CD14-positive monocyte (primary cell): ENCODE results near the gene CDH23. TPM values are rescaled to one million over a fixed set of nuclear protein-coding genes. Genes with fewer than 3 reads are reported as not detected.

Experiments used
- DNase-seq, 3 donors: peaks; one replicate each; pipeline ENCODE4 v3.0.0-alpha.2; 2011 to 2022
- H2AFZ ChIP-seq: 2 replicates; pipeline ENCODE4 v1.6.0; 2012; ENCODE audit warnings: mild to moderate bottlenecking, low read depth, low read length, inconsistent platforms; ENCODE audit not compliant: insufficient read depth, poor library complexity, severe bottlenecking
- H3K27ac ChIP-seq, 2 donors: 1 replicate in 1 of 2; 2 replicates in 1 of 2; pipeline ENCODE4 v1.5.1; 2012 to 2013; ENCODE audit warnings: low read length in 2 of 2, control low read depth in 1 of 2, inconsistent platforms in 1 of 2, low read depth in 1 of 2, mild to moderate bottlenecking in 1 of 2
- H3K27me3 ChIP-seq, 2 donors: one replicate each; pipeline versions ENCODE4 v1.6.0 to v1.6.1; 2011 to 2013; ENCODE audit warnings: low read length in 2 of 2; ENCODE audit not compliant: control insufficient read depth in 2 of 2, insufficient read depth in 2 of 2
- H3K36me3 ChIP-seq, 2 donors: replicated peaks in 1 of 2; 1 replicate in 1 of 2; 2 replicates in 1 of 2; pipeline versions ENCODE4 v1.5.1 to v1.6.1; 2012 to 2013; ENCODE audit warnings: low read length in 2 of 2, control low read depth in 1 of 2, inconsistent platforms in 1 of 2, mild to moderate bottlenecking in 1 of 2; ENCODE audit not compliant: insufficient read depth in 2 of 2, control insufficient read depth in 1 of 2
- H3K4me1 ChIP-seq, 2 donors: 1 replicate in 1 of 2; 2 replicates in 1 of 2; pipeline versions ENCODE4 v1.5.1 to v1.6.1; 2012 to 2013; ENCODE audit warnings: low read length in 2 of 2, control low read depth in 1 of 2, inconsistent platforms in 1 of 2, mild to moderate bottlenecking in 1 of 2, moderate library complexity in 1 of 2; ENCODE audit not compliant: insufficient read depth in 2 of 2, control insufficient read depth in 1 of 2
- H3K4me2 ChIP-seq: replicated peaks from 2 replicates; pipeline ENCODE3; 2012; ENCODE audit warnings: low read length, moderate library complexity, mild to moderate bottlenecking; ENCODE audit not compliant: poor library complexity, severe bottlenecking; ENCODE audit errors: extremely low read depth
- H3K4me3 ChIP-seq, 3 experiments: fragments of 200-600 bp in 1 of 3; sonication (generic) in 1 of 3; replicated peaks in 1 of 3; 1 replicate in 2 of 3; 2 replicates in 1 of 3; pipeline ENCODE4 v1.5.1; 2011 to 2013; ENCODE audit warnings: low read length in 3 of 3, mild to moderate bottlenecking in 3 of 3, control low read depth in 2 of 3, low read depth in 2 of 3, inconsistent platforms in 1 of 3, moderate library complexity in 1 of 3
- H3K79me2 ChIP-seq: 2 replicates; pipeline ENCODE4 v1.6.0; 2012; ENCODE audit warnings: mild to moderate bottlenecking, control low read depth, inconsistent platforms, low read length, moderate library complexity; ENCODE audit not compliant: insufficient read depth
- H3K9ac ChIP-seq: 2 replicates; pipeline ENCODE4 v1.6.0; 2017; ENCODE audit warnings: low read length, mild to moderate bottlenecking; ENCODE audit not compliant: insufficient read depth, poor library complexity, severe bottlenecking
- H3K9me3 ChIP-seq, 2 donors: replicated peaks in 1 of 2; 1 replicate in 1 of 2; 2 replicates in 1 of 2; pipeline versions ENCODE4 v1.5.1 to v1.6.1; 2012 to 2013; ENCODE audit warnings: low read length in 2 of 2, control low read depth in 1 of 2; ENCODE audit not compliant: control insufficient read depth in 1 of 2, insufficient read depth in 1 of 2
- H4K20me1 ChIP-seq: 2 replicates; pipeline ENCODE4 v1.6.0; 2012; ENCODE audit warnings: mild to moderate bottlenecking, low read length, control low read depth, moderate library complexity; ENCODE audit not compliant: insufficient read depth
- H3K27ac Mint-ChIP-seq, 7 donors: one replicate each; pipeline ENCODE4 v1.8.0; 2020; ENCODE audit warnings: mild to moderate bottlenecking in 7 of 7, mixed read lengths in 7 of 7, moderate library complexity in 6 of 7, inconsistent platforms in 2 of 7
- H3K27me3 Mint-ChIP-seq, 3 donors: one replicate each; pipeline ENCODE4 v1.8.0; 2021 to 2022; ENCODE audit warnings: low read depth in 3 of 3, mild to moderate bottlenecking in 3 of 3, mixed read lengths in 3 of 3, moderate library complexity in 3 of 3, inconsistent platforms in 1 of 3
- H3K36me3 Mint-ChIP-seq, 2 donors: one replicate each; pipeline ENCODE4 v1.8.0; 2020; ENCODE audit warnings: mixed read lengths in 2 of 2, inconsistent platforms in 1 of 2, mild to moderate bottlenecking in 1 of 2
- H3K4me1 Mint-ChIP-seq: one replicate; pipeline ENCODE4 v1.8.0; 2020; ENCODE audit warnings: mild to moderate bottlenecking, mixed read lengths
- H3K4me3 Mint-ChIP-seq, 2 donors: one replicate each; pipeline ENCODE4 v1.8.0; 2020; ENCODE audit warnings: mild to moderate bottlenecking in 2 of 2, mixed read lengths in 2 of 2, moderate library complexity in 1 of 2
- H3K9me3 Mint-ChIP-seq, 7 donors: one replicate each; pipeline ENCODE4 v1.8.0; 2020 to 2022; ENCODE audit warnings: mixed read lengths in 7 of 7, mild to moderate bottlenecking in 6 of 7, moderate library complexity in 6 of 7, inconsistent platforms in 2 of 7
- CTCF ChIP-seq: fragments of 200-600 bp; IDR thresholded peaks from one replicate; pipeline ENCODE4 v1.8.0; 2022; ENCODE audit warnings: antibody characterized with exemption, mild to moderate bottlenecking
- WGBS: methylation state at CpG from one replicate; pipeline ENCODE4 v1.1.5; 2013; ENCODE audit warnings: missing lambda C conversion rate; ENCODE audit not compliant: insufficient coverage; 5-methylcytosine and 5-hydroxymethylcytosine counted together
- intact Hi-C, 2 donors: fragments of 100-400 bp; cut with micrococcal nuclease; formaldehyde crosslinking; loops; one replicate each; pipeline versions ENCODE4 v1.15.0 to v1.15.1; 2023
- polyA plus RNA-seq, 3 donors: library from polyadenylated mRNA; depleted of rRNA in 1 of 3; unstranded in 2 of 3; stranded (reverse) in 1 of 3; fragments of 300-500 nt in 2 of 3; fragments of >200 nt in 1 of 3; fragmentation: Illumina TruSeq in 2 of 3; gene quantifications; 1 replicate in 2 of 3; 2 replicates in 1 of 3; pipeline ENCODE4 v1.2.3, GENCODE V29; 2012 to 2021

The CDH23 gene
- polyA plus RNA-seq, 3 donors: 8.2 to 36.2 (median 10.5) TPM

- intact Hi-C loops: loop anchor here in 1 of 2 donors (5.0 kb wide), 2 partner anchors 316 to 391 kb away; no protein-coding TSS in a partner anchor
- Histone ChIP-seq H3K36me3 (no peaks in the 10 kb centered on the region), H3K27ac (no peak overlapping the region), H3K27me3 (no peaks in the 10 kb centered on the region), H3K4me1 (peaks cover 54 to 62% of the 10 kb centered on the region in 2 donors), H3K4me3 (no peak overlapping the region), H3K4me2 (no peak overlapping the region), H4K20me1 (no peaks in the 10 kb centered on the region), H2AFZ (no peak overlapping the region), H3K9me3 (no peaks in the 10 kb centered on the region), H3K79me2 (no peaks in the 10 kb centered on the region), H3K9ac (no peak overlapping the region)
- H3K4me1 Mint-ChIP-seq: peaks cover 61% of the 10 kb centered on the region
- no peak for DNase-seq
- TF ChIP-seq CTCF: no peak
- H3K36me3 Mint-ChIP-seq: peaks cover 18 to 19% of the 10 kb centered on the region in 2 donors
- peaks cover 0 to 1% (median 0%) of the 10 kb centered on the region in 3 donors for H3K27me3 Mint-ChIP-seq
- WGBS: 90% methylated on average over 10 of the region's 11 CpGs
- H3K4me3 Mint-ChIP-seq: no peak overlapping the region
- H3K9me3 Mint-ChIP-seq: peaks cover 0 to 2% (median 0%) of the 10 kb centered on the region in 7 donors
- H3K27ac Mint-ChIP-seq: no peak overlapping the region
These were observed 306.9 kb downstream of the CDH23 start for GRCh38 chr10:71703577-71703976.

GRCh38 chr10:71704816-71705215 lies 308.1 kb downstream of the CDH23 start:
- intact Hi-C loops: loop anchor here (5.0 kb wide), 3 partner anchors 313 to 393 kb away; no protein-coding TSS in a partner anchor
- Histone ChIP-seq H3K4me3 (no peak overlapping the region), H4K20me1 (no peaks in the 10 kb centered on the region), H3K36me3 (no peaks in the 10 kb centered on the region), H3K27ac (no peak overlapping the region), H3K9ac (no peak overlapping the region), H2AFZ (no peak overlapping the region), H3K9me3 (no peaks in the 10 kb centered on the region), H3K27me3 (no peaks in the 10 kb centered on the region), H3K79me2 (no peaks in the 10 kb centered on the region), H3K4me1 (peaks cover 51 to 59% of the 10 kb centered on the region in 2 donors), H3K4me2 (no peak overlapping the region)
- peaks cover 0 to 1% (median 0%) of the 10 kb centered on the region in 3 donors for H3K27me3 Mint-ChIP-seq
- no peak overlapping the region for H3K4me3 Mint-ChIP-seq
- 91% methylated on average over 18 of the region's 18 CpGs for WGBS
- H3K27ac Mint-ChIP-seq: no peak overlapping the region
- no peak for TF ChIP-seq CTCF
- H3K9me3 Mint-ChIP-seq: peaks cover 0 to 2% (median 0%) of the 10 kb centered on the region in 7 donors
- H3K36me3 Mint-ChIP-seq: peaks cover 17 to 21% of the 10 kb centered on the region in 2 donors
- peaks cover 60% of the 10 kb centered on the region for H3K4me1 Mint-ChIP-seq
- no peak for DNase-seq
